ENCODE measurements around the gene COL4A1.

GRCh38 chr13:110264685-110265275, 42.2 kb downstream of the COL4A1 start:
- TF ChIP-seq POLR2AphosphoS5 (IDR thresholded peaks at IDR 0.05; ENCODE audit: low read depth, low read length) = no peak
- no peak for TF ChIP-seq REST (IDR thresholded peaks at IDR 0.05; ENCODE audit: insufficient read depth in 1 of 2, low read depth in 2 of 2, low read length in 2 of 2)
- no peak for TF ChIP-seq TAF1 (IDR thresholded peaks at IDR 0.05; ENCODE audit: borderline replicate concordance, insufficient read depth, low read length)
- no peak for TF ChIP-seq FOXP2 (optimal IDR thresholded peaks at IDR 0.05; ENCODE audit: borderline replicate concordance, extremely low read depth, extremely low read length, insufficient read depth)
